GM08714 (cell line): Measurements from ENCODE around the gene JUP.

Experiments
- H3K4me3 ChIP-seq: fragments of 200-500 bp; sonication (Bioruptor generic); 2 replicates; pipeline ENCODE4 v1.5.1; 2014; ENCODE audit warnings: mild to moderate bottlenecking, low read length, inconsistent platforms
- ZNF274 ChIP-seq: IDR thresholded peaks from 2 replicates; pipeline ENCODE4 v1.6.1; 2012; ENCODE audit warnings: mild to moderate bottlenecking, low read depth, low read length

Gene JUP

DNA sequence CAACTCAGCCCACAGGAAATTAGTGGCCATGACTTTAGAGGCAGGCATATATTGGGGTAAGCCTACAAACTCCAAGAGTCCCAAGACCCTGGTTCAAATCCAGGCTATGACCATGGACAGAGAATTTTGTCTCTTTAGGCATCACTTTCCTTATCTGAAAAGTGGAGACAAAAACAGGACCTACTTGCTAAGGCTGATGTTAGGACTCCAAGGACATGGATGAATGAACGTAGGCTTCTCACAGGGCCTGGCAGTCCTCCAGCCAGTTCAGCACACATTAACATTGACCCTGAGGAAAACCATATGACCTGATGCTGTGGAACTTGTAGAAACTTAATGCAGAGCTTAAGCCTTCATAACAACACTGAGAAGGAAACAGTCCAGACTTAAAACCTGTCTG is 27.7 kb upstream of the JUP start:
- TF ChIP-seq ZNF274, result no peak
- no peak overlapping the region for H3K4me3 ChIP-seq

- TF ChIP-seq ZNF274, result no peak
- no peak overlapping the region for H3K4me3 ChIP-seq
These were observed 27.2 kb upstream of the JUP start for GRCh38 chr17:41813699-41814124.

DNA sequence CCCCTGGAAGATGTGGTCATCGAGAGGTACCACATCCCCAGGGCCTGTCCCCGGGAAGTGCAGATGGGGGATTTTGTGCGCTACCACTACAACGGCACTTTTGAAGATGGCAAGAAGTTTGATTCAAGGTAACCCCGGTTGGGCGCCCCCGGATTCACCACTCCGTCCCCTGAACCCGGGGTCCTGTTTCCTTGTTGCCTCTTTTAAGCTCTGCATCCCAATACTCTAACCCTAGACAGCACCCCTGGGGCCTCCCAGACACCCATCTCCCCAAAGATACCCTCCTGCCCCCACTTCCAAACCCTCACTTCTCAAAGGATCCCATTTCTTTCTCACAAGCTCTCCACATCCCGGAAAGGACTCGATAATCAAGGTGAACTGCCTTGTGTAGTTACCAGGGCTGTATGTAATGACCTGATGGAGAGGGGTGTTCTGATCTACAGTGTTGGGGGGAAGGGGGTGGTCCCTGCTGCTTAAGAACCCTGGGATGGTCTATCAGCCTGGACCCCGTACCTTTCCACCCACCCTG is 26.7 kb upstream of the JUP start:
- H3K4me3 ChIP-seq, result peak overlapping the region; percentile 4; the same call in 1 of the 2 replicates
- TF ChIP-seq ZNF274, result no peak

DNA sequence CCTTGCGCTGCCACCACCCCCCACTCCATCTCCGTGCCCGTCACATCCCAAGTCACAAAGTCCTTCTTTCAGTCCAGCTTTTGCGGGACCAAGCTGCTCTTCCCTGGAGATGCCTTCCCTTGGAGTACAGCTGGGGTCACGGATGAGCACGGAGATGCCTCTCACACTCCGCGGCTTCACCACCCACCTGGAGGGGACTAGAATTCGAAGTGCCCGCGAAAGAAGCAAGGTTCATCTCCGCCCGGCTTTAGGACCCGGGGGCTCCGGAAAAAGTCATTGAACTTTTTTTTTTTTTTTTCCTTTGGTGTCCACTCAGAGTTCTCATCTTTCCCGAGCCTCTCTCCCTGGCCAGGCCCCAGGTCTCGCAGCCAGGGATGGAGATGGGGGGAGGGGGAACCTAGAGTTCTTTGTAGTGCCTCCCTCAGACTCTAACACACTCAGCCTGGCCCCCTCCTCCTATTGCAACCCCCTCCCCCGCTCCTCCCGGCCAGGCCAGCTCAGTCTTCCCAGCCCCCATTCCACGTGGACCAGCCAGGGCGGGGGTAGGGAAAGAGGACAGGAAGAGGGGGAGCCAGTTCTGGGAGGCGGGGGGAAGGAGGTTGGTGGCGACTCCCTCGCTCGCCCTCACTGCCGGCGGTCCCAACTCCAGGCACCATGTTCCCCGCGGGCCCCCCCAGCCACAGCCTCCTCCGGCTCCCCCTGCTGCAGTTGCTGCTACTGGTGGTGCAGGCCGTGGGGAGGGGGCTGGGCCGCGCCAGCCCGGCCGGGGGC is 26.1 kb upstream of the JUP start, which contains the start of gene FKBP10:
Gene FKBP10, plus strand, starts transcription at position 624 of the 771 bp plus-strand sequence. Its CDS starts 31 bp downstream, at position 655.
- peak within 1 kb of the TSS; percentile 75 for H3K4me3 ChIP-seq

GRCh38 chr17:41811549-41812380 is 25.3 kb upstream of the JUP start, which contains the start of gene P3H4:
Gene P3H4, minus strand, starts transcription at chr17:41811949. Its CDS starts 34 bp downstream, at chr17:41811915.
- H3K4me3 ChIP-seq, result peak within 1 kb of the TSS; percentile 75; the same call in 1 of the 2 replicates
- no peak for TF ChIP-seq ZNF274

More for the DNA sequence above, 26.1 kb upstream of the JUP start, which contains the start of gene FKBP10:
- no peak for TF ChIP-seq ZNF274

DNA sequence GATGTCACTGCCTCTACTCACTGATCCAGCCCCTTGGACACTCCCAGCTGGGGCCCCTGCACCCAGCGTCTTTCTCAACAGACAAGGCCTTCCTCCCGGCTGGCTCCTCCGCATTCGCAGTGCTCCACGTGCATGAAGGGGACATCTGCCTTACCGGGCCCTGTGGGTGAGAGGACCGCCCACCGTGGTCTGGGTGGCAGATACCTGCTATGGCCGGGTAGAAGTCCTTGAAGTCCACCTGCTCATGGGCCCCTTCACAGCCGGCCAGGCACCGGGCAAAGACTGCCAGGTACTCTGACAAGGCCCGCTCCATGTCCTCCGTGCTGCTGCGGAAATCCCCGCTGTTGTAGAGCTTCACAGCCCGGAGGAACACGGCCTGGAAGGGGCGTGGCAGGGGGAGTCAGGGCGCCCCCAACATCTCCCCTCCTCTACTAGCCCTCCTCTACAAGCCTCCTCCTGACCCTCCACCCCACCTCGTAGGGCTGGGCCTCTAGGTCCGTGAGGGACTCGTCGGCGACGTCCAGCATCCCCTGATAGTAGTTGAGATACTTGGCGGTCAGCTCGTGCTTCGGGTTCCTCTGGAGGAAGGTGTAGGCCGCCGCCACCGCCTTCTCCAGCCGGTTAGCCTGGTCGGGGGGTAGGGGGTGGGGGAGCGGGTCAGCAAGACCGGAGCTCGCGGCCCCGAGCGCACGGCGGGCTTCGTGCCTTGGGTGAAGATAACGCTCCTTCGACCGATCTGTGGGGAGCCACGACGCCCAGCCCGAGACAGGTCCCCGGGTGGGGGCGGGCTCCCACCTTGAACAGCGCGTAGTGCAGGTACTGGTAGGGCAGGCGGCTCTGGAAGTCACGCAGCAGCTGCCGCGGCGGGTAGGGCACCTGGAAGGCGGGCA is 24.4 kb upstream of the JUP start:
- TF ChIP-seq ZNF274, result no peak
- H3K4me3 ChIP-seq, result peak overlapping the region; percentile 75; the same call in 1 of the 2 replicates

- no peak for TF ChIP-seq ZNF274
- no peak overlapping the region for H3K4me3 ChIP-seq
These were observed 20.4 kb upstream of the JUP start for GRCh38 chr17:41806685-41807445.

GRCh38 chr17:41803049-41804020 is 16.8 kb upstream of the JUP start:
- H3K4me3 ChIP-seq, result no peak overlapping the region
- TF ChIP-seq ZNF274, result no peak

GRCh38 chr17:41801374-41802271 is 15.1 kb upstream of the JUP start:
- no peak for TF ChIP-seq ZNF274

GRCh38 chr17:41800601-41801373 is 14.3 kb upstream of the JUP start:
- no peak for TF ChIP-seq ZNF274
- H3K4me3 ChIP-seq, result no peak overlapping the region

More at GRCh38 chr17:41801374-41802271, 15.1 kb upstream of the JUP start:
- no peak overlapping the region for H3K4me3 ChIP-seq
